HuH-7.5 (cell line): ENCODE results near the gene TACC2.
A peak's percentile ranks its signal among the peaks of the same experiment; 100 is the strongest.

ENCODE experiments used
- DNase-seq: peaks from one replicate; pipeline ENCODE4 v3.0.0; 2011; ENCODE audit warnings: low spot score

The TACC2 gene

DNA sequence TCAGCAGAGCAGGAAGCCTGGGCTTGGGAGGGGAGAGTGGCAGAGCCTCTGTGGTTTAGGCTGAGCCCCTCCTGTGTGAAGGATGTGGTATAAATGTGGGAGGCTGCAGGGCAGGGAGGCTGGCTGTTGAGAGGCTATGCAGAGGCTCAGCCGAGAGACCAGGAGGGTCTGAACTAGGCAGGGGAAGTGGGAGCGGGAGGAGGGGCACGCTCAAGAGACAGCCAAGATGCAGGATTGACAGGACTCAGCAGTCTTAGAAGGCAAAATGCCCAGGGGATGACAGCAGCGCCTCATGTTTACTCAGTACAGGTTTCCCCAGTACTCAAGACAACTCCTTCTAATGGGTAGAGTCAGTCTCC, 306.5 kb downstream of the TACC2 start:
- DNase-seq = no peak

DNA sequence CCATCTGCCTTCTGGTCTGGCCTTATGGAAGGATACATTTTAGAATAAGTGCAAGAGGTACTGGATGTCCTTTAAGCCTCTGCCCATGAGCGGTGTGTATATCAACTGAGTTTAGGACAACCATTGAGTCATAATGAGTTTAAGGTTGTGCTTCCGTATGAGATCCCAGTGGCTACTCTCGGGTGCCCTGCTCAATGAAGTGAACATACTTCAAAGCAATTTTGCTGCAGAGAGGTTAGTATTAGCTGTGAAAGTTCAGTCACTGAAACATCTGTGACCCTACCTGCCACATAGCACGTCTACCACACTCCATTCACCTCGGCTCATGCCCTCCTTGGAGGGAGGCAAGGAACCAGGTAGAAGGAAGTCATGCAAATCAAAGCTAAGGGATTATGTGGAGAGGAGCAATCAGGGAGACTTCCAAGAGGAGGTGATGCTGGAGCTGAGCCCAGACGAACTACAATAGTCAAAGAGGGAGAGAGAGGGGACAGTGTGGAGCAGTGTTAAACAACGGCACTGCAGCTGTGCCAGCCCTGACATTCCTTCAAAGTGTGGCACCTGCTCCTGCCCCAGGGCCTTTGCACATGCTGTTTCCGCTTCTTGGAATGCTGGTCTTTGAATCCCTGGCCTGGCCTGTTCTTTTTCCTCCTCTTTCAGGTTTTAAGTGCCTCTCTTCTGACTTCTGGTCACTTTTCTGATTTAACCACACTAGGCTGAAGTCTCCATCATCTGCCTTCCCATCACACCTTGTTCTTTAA, 307.6 kb downstream of the TACC2 start:
- no peak for DNase-seq

DNA sequence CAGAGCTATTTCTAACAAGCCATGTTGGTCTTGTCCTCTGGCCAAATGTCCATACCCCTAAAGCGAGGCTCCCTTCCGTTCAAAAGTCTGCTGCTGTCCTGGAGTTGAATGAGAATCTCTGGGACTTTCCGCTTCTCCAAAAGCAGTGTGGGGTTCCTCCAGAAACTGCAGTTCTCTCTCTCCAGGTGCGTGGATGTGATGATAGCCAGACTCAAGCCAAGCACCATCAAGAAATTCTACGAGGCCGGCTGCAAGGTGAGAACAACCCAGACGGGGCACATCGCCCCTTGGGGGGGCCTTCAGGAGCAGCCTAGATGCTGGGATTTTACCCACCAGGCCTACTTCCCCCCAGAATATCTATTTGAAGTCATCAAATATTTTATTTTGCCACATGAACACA, 308.6 kb downstream of the TACC2 start:
- DNase-seq = no peak

DNA sequence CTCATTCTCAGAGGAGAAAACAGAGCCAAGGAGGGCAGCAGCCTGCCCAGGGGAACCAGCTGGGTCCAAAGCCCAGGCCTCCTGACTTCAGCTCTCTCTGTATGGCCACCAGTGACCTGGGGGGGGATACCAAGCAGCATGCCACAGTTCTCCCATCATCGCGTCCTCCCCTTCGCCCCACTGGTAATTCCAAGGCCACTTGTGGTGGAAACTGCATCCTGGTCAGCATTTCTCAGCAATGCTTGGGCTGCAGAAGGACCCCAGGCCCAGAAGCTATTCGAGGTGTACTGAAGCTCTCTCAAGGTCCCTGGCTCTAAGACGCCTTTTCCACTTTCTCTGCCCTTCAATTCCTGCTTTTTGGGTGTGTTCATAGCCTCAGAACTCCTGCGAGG, 309.2 kb downstream of the TACC2 start:
- no peak for DNase-seq

DNA sequence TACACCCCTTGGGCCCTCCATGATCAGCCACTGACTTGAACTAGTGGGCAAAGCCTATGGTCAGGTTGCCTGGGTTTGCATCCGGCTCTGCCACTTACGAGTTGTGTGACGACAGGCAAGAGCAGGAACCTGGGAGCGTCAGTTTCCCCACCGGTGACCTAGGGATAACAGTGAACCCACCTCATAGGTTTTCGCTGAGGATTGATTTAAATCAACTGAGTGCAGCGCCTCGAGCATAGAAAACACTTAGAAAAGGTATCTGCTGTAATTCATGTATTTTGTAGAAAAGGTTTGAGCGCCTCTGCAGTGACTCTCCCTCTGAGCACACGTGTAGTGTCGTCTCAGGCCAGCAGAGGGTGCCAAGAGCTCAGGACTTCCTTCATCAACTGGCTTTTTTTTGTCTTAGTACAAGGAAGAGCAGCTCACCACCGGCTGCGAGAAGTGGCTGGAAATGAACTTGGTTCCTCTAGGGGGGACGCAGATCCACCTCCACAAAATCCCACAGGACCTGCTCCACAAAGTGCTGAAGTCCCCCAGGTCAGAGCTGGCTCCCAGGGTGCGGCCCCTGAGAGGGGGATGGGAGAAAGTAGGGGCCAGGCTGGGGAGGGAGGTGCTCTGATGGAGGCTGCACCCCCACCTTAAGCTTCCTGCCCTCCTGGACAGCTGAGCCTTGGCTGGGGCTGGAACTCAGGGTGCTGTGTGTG, 309.8 kb downstream of the TACC2 start:
- peak; percentile 50 for DNase-seq

DNA sequence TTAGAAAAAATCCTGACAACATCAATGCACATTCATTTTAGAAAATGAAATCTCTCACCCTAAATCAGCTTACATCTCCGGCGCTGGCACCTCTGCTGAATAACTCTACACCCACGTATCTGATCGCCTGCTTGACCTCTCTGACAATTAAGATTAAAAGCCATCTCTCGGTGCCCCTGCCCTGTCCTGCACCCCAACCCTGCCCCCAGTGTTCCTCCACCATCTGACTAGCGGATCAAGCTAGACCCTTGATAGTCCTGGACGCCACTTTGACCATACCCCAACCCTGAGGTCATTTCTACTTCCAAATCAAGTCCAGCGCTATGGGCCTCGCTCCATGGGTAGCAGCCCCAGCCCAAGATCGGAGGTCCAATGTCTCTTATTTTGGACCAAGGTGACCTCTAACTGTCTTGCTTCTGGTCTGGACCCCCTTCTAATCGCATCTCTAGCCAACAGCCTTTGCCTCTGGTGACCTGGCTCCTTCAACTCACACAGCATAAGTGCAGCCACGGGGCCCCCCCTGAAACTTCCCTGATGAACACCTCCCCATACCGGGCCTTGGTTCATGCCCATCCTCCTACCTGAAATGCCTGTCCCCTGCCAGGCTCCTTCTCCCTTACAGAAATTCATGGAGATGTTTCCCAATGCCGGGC, 310.6 kb downstream of the TACC2 start:
- DNase-seq = no peak

DNA sequence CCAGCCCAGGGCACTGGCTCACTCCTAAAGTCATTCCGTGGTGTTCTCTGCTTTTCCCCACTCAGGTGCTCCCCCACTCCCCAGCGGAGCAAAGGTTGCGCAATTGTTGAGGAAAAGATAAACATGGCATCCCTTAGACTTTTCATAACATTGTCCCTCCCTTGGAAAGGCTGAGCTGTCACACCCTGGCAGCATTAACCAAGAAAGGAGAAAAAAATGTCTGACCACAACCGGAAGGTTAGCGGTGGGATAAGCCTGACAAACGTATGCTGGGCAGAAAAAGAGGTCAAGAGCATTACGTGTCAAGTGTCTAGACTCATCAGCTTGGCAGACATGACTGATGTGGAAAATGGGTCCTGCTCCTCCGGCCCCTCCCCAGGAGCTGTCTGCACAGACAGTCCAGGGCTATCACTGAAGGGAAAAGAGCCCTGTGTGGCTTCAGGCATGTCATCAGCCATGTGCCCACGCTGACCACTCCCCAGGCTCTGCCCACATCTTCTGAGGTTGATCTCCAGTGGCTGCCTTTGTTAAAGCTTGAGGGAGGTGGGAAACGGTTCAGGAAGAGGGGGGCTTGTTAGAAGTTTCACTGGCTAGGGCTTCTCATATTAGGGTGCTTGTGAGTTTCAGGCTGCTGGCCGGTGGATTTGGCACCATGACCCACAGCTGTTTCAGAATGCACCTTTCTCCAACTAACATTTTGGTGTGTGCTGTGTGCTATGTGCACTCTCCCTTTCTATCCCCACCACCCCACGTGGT, 312.3 kb downstream of the TACC2 start:
- DNase-seq = no peak

DNA sequence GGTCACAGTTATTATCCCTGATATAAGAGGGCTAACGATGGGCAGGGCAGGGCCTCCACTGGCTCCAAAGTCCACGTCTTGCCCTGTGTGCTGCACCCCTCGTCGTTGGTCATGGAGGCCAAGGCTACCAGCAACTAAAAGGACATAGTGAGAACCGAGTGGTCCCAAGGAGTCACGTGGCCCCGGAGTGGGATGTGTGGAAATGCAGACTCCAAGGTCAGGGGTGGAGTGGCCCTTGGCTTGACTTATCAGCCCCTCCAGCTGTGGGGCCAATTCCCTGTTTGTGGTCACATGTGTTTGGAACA, 312.8 kb downstream of the TACC2 start:
- DNase-seq = no peak

DNA sequence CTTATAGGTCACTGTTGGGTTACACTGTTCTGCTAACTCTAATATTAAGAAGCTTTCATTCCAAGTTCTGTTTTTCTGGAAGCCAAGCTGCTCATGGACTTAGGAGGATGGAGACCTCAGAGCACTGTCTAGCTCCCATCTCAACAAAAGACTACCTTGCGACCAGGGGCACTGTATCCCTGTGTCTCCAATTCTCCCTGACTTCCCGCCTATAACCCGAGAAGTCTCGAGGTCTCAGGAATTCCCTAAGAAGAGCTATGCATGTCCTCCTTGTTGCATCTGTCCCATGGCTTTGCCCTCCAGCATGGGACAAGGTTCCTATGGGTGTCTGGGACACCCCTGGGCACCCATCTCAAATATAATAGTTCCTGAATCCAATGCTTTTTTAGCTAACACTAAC, 313.4 kb downstream of the TACC2 start:
- DNase-seq = no peak

DNA sequence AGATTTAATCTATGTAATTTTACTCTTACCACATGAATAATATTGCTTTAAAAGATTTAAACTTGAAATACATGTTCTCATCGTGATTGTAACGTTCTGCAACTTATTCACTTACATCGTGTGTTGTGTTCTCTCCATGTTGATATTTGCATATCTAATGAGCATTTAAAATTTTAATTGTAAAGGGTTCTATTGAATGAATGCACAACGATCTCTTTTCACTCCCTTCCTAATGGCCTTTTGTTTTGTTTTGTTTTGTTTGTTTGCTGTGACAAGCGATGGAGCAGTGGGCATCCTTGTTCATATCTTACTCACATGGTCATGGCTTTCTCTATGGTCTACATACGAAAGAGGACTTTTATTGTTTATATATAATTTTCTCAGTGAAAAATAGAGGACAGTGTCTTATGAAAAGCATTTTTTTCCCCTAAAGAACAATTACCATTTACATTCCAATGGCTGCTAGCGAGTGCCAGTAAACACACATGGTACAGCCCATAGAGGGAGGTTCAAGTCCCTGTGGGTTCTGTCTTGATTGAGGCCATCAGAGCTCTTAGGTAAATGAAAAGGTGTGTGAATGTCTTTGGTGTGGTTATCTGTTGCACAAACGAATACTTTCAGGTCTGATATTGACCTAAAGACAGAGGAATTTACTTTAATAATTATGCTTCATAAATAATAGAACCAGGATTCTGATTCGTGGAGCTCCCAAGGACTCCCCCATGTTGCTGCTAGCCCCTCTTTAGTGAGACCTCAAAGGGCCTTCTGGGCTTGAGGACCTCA, 314.5 kb downstream of the TACC2 start:
- DNase-seq = no peak
